ENCODE data around the gene CYB5R4. TPM values are rescaled to one million over a fixed set of nuclear protein-coding genes. Genes with fewer than 3 reads are reported as not detected.

Gene CYB5R4
- total RNA-seq, 4 donors from 2014 or later, result 9.7 to 15.4 (median 10.5) TPM

GRCh38 chr6:83978324-83978734, 118.8 kb downstream of the CYB5R4 start:
- intact Hi-C loops (cut with DNase I), result no loop called here
- no peaks in the 10 kb centered on the region for H3K27me3 ChIP-seq
- H3K36me3 ChIP-seq, result no peaks in the 10 kb centered on the region
- no peaks in the 10 kb centered on the region for H3K9me3 ChIP-seq
- H3K4me1 ChIP-seq, result no peaks in the 10 kb centered on the region
- no peak overlapping the region for H3K27ac ChIP-seq (replicated peaks in 1 of 4)
- DNase-seq (ENCODE audit: extremely low spot score), result no peak
- H3K4me3 ChIP-seq, result no peak overlapping the region
- TF ChIP-seq POLR2AphosphoS5 (IDR thresholded peaks at IDR 0.05), result no peak
- TF ChIP-seq CTCF (IDR thresholded peaks at IDR 0.05), result no peak
- 47% methylated on average over 1 of the region's 1 CpG for WGBS

- no peaks in the 10 kb centered on the region for H3K4me1 ChIP-seq
- H3K9me3 ChIP-seq, result no peaks in the 10 kb centered on the region
- intact Hi-C loops (cut with DNase I), result no loop called here
- H3K36me3 ChIP-seq, result no peaks in the 10 kb centered on the region
- TF ChIP-seq EP300 (IDR thresholded peaks at IDR 0.05), result no peak
- no peak for TF ChIP-seq POLR2A (IDR thresholded peaks at IDR 0.05; ENCODE audit: low read depth)
- no peak for TF ChIP-seq POLR2AphosphoS5 (IDR thresholded peaks at IDR 0.05)
- TF ChIP-seq CTCF (IDR thresholded peaks at IDR 0.05), result no peak
- 74% methylated on average over 3 of the region's 3 CpGs for WGBS
- no peak for DNase-seq (ENCODE audit: extremely low spot score)
- no peaks in the 10 kb centered on the region for H3K27me3 ChIP-seq
- no peak overlapping the region for H3K27ac ChIP-seq (replicated peaks in 1 of 4)
- no peak overlapping the region for H3K4me3 ChIP-seq
Observed at GRCh38 chr6:83978997-83979396, 119.5 kb downstream of the CYB5R4 start.

- H3K4me1 ChIP-seq, result no peaks in the 10 kb centered on the region
- TF ChIP-seq EP300 (IDR thresholded peaks at IDR 0.05), result no peak
- no peak for TF ChIP-seq POLR2AphosphoS5 (IDR thresholded peaks at IDR 0.05)
- no peak for TF ChIP-seq POLR2A (IDR thresholded peaks at IDR 0.05; ENCODE audit: low read depth)
- TF ChIP-seq CTCF (IDR thresholded peaks at IDR 0.05), result no peak
- H3K9me3 ChIP-seq, result no peaks in the 10 kb centered on the region
- no peaks in the 10 kb centered on the region for H3K27me3 ChIP-seq
- H3K4me3 ChIP-seq, result no peak overlapping the region
- H3K36me3 ChIP-seq, result peaks cover 0 to 4% (median 0%) of the 10 kb centered on the region in 4 donors
- H3K27ac ChIP-seq (replicated peaks in 1 of 4), result no peak overlapping the region
- DNase-seq (ENCODE audit: extremely low spot score), result no peak
- intact Hi-C loops (cut with DNase I), result no loop called here
- 96% methylated on average over 1 of the region's 1 CpG for WGBS
Observed at GRCh38 chr6:83984411-83984810, 124.9 kb downstream of the CYB5R4 start.

- Histone ChIP-seq H3K27me3 (no peaks in the 10 kb centered on the region), H3K27ac (replicated peaks in 1 of 4) (no peak overlapping the region), H3K4me3 (no peak overlapping the region), H3K9me3 (no peaks in the 10 kb centered on the region), H3K36me3 (peaks cover 0 to 4% (median 0%) of the 10 kb centered on the region in 4 donors), H3K4me1 (no peaks in the 10 kb centered on the region)
- intact Hi-C loops (cut with DNase I), result no loop called here
- TF ChIP-seq EP300 (IDR thresholded peaks at IDR 0.05) (no peak), CTCF (IDR thresholded peaks at IDR 0.05) (no peak), POLR2AphosphoS5 (IDR thresholded peaks at IDR 0.05) (no peak), POLR2A (IDR thresholded peaks at IDR 0.05; ENCODE audit: low read depth) (no peak)
- WGBS, result 86% methylated on average over 1 of the region's 1 CpG
- no peak for DNase-seq (ENCODE audit: extremely low spot score)
Observed at GRCh38 chr6:83985308-83985713, 125.8 kb downstream of the CYB5R4 start.

- TF ChIP-seq EP300 (IDR thresholded peaks at IDR 0.05), result no peak
- TF ChIP-seq CTCF (IDR thresholded peaks at IDR 0.05), result no peak
- TF ChIP-seq POLR2AphosphoS5 (IDR thresholded peaks at IDR 0.05), result no peak
- no peak for TF ChIP-seq POLR2A (IDR thresholded peaks at IDR 0.05; ENCODE audit: low read depth)
- no peak overlapping the region for H3K4me3 ChIP-seq
- H3K4me1 ChIP-seq, result no peaks in the 10 kb centered on the region
- no peaks in the 10 kb centered on the region for H3K27me3 ChIP-seq
- intact Hi-C loops (cut with DNase I), result no loop called here
- H3K36me3 ChIP-seq, result peaks cover 0 to 4% (median 0%) of the 10 kb centered on the region in 4 donors
- H3K9me3 ChIP-seq, result no peaks in the 10 kb centered on the region
- H3K27ac ChIP-seq (replicated peaks in 1 of 4), result no peak overlapping the region
- no peak for DNase-seq (ENCODE audit: extremely low spot score)
Observed at GRCh38 chr6:83985715-83986114, 126.2 kb downstream of the CYB5R4 start.

Measured in esophagus muscularis mucosa (tissue), 4 donors.